ENCODE data around the gene NUP210L.
A peak's percentile ranks its signal among the peaks of the same experiment; 100 is the strongest.
"Not testable (repeated sequence)": the region's sequence is repeated elsewhere in the genome, so short reads cannot be mapped to it uniquely, and the experiment has no call there.

The NUP210L gene

GRCh38 chr1:154142358-154142757 lies 12.5 kb downstream of the NUP210L start:
- POLR2A ChIA-PET = interaction anchor here (0.6 kb wide), 1 partner anchor 152 kb away, joined by 4 read pairs; no protein-coding TSS in a partner anchor
- Histone ChIP-seq H3K36me3 (ENCODE audit: control insufficient read depth in 4 of 4, insufficient read depth in 4 of 4, low read length in 3 of 4) (no peaks in the 10 kb centered on the region), H3K27me3 (replicated peaks in 2 of 5; ENCODE audit: control insufficient read depth in 4 of 5, insufficient read depth in 5 of 5, low read length in 4 of 5) (no peaks in the 10 kb centered on the region), H3K9me3 (ENCODE audit: control extremely low read depth in 1 of 5, control insufficient read depth in 4 of 5, insufficient read depth in 2 of 5, low read depth in 1 of 5, low read length in 4 of 5) (no peaks in the 10 kb centered on the region), H3K4me1 (ENCODE audit: control extremely low read depth in 1 of 4, control insufficient read depth in 4 of 4, insufficient read depth in 4 of 4, low read length in 3 of 4) (no peaks in the 10 kb centered on the region), H3K27ac (ENCODE audit: insufficient read depth in 1 of 2, low read depth in 1 of 2, low read length in 2 of 2, poor library complexity in 1 of 2, severe bottlenecking in 2 of 2) (no peak overlapping the region), H3K4me3 (ENCODE audit: control insufficient read depth in 1 of 7, extremely low read depth in 1 of 7, insufficient read depth in 4 of 7, low read depth in 2 of 7, low read length in 6 of 7) (no peak overlapping the region)
- WGBS (ENCODE audit: insufficient coverage) = 98% methylated on average over 5 of the region's 6 CpGs
- DNase-seq = no peak
- CTCF ChIA-PET = interaction anchor here (1.5 kb wide), 1 partner anchor 12 kb away, joined by 4 read pairs; the partner anchor contains the start of gene NUP210L

DNA sequence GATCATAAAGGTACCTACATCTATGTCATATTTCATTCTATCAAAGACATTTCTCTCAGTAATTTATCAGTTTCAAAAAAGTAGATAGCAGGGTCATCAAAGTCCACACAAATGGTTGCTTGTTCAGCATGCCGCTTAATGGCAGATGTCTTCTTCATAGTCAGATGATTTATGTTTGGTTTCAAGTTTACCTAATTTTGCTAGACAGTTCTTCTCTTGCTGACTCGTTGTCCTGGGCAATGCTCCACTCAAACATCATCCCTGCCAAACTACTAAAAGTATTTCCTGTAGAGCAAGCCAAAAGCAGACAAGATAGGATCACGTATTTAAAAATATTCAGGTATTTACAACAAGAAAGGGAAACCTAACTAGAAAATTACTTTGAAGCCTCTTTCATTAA lies 13.6 kb downstream of the NUP210L start:
- Histone ChIP-seq H3K36me3 (ENCODE audit: control insufficient read depth in 4 of 4, insufficient read depth in 4 of 4, low read length in 3 of 4) (no peaks in the 10 kb centered on the region), H3K27me3 (replicated peaks in 2 of 5; ENCODE audit: control insufficient read depth in 4 of 5, insufficient read depth in 5 of 5, low read length in 4 of 5) (no peaks in the 10 kb centered on the region), H3K4me1 (ENCODE audit: control extremely low read depth in 1 of 4, control insufficient read depth in 4 of 4, insufficient read depth in 4 of 4, low read length in 3 of 4) (no peaks in the 10 kb centered on the region), H3K4me3 (ENCODE audit: control insufficient read depth in 1 of 7, extremely low read depth in 1 of 7, insufficient read depth in 4 of 7, low read depth in 2 of 7, low read length in 6 of 7) (no peak overlapping the region), H3K9me3 (ENCODE audit: control extremely low read depth in 1 of 5, control insufficient read depth in 4 of 5, insufficient read depth in 2 of 5, low read depth in 1 of 5, low read length in 4 of 5) (no peaks in the 10 kb centered on the region), H3K27ac (ENCODE audit: insufficient read depth in 1 of 2, low read depth in 1 of 2, low read length in 2 of 2, poor library complexity in 1 of 2, severe bottlenecking in 2 of 2) (no peak overlapping the region)
- no CpG with 5 or more reads among the region's 3 CpGs for WGBS (ENCODE audit: insufficient coverage)
- DNase-seq = no peak
- POLR2A ChIA-PET = interaction anchor here (0.7 kb wide), 1 partner anchor 151 kb away, joined by 3 read pairs; the partner anchor contains the start of gene RPS27
- CTCF ChIA-PET = no interaction called here

DNA sequence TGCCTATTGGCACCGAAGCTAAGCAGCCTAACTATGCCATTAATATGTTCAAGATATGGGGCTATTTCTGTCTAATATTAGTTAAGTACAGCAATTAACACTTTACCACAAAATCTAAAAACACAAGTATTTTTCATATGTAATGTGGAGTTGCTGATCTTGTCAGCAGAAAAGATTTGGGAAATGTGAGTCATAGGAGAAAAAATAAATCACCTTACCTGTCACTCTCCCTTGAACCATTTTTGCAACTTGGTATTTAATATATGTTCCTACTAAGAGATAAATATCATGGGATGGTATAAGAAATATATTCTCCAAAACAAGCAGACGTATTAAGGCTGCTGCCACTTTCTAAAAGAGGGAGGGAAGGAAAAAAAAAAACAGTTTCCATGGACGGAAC lies 17.0 kb downstream of the NUP210L start:
- Histone ChIP-seq H3K27me3 (replicated peaks in 2 of 5; ENCODE audit: control insufficient read depth in 4 of 5, insufficient read depth in 5 of 5, low read length in 4 of 5) (no peaks in the 10 kb centered on the region), H3K36me3 (ENCODE audit: control insufficient read depth in 4 of 4, insufficient read depth in 4 of 4, low read length in 3 of 4) (no peaks in the 10 kb centered on the region), H3K4me3 (ENCODE audit: control insufficient read depth in 1 of 7, extremely low read depth in 1 of 7, insufficient read depth in 4 of 7, low read depth in 2 of 7, low read length in 6 of 7) (no peak overlapping the region), H3K4me1 (ENCODE audit: control extremely low read depth in 1 of 4, control insufficient read depth in 4 of 4, insufficient read depth in 4 of 4, low read length in 3 of 4) (no peaks in the 10 kb centered on the region), H3K27ac (ENCODE audit: insufficient read depth in 1 of 2, low read depth in 1 of 2, low read length in 2 of 2, poor library complexity in 1 of 2, severe bottlenecking in 2 of 2) (no peak overlapping the region), H3K9me3 (ENCODE audit: control extremely low read depth in 1 of 5, control insufficient read depth in 4 of 5, insufficient read depth in 2 of 5, low read depth in 1 of 5, low read length in 4 of 5) (no peaks in the 10 kb centered on the region)
- peak in 2 of 3 donors; percentile 51 to 52 for DNase-seq
- ChIA-PET POLR2A (interaction anchor here (0.6 kb wide), 1 partner anchor 56 kb away, joined by 4 read pairs; no protein-coding TSS in a partner anchor), CTCF (interaction anchor here (2.0 kb wide), 1 partner anchor 8 kb away, joined by 10 read pairs; no protein-coding TSS in a partner anchor)
- WGBS (ENCODE audit: insufficient coverage) = no CpG with 5 or more reads among the region's 3 CpGs

GRCh38 chr1:154133256-154133655 lies 21.6 kb downstream of the NUP210L start:
- Histone ChIP-seq H3K27me3 (replicated peaks in 2 of 5; ENCODE audit: control insufficient read depth in 4 of 5, insufficient read depth in 5 of 5, low read length in 4 of 5) (no peaks in the 10 kb centered on the region), H3K4me3 (ENCODE audit: control insufficient read depth in 1 of 7, extremely low read depth in 1 of 7, insufficient read depth in 4 of 7, low read depth in 2 of 7, low read length in 6 of 7) (no peak overlapping the region), H3K27ac (ENCODE audit: insufficient read depth in 1 of 2, low read depth in 1 of 2, low read length in 2 of 2, poor library complexity in 1 of 2, severe bottlenecking in 2 of 2) (no peak overlapping the region), H3K36me3 (ENCODE audit: control insufficient read depth in 4 of 4, insufficient read depth in 4 of 4, low read length in 3 of 4) (no peaks in the 10 kb centered on the region), H3K4me1 (ENCODE audit: control extremely low read depth in 1 of 4, control insufficient read depth in 4 of 4, insufficient read depth in 4 of 4, low read length in 3 of 4) (peaks cover 0 to 3% (median 0%) of the 10 kb centered on the region in 4 experiments), H3K9me3 (ENCODE audit: control extremely low read depth in 1 of 5, control insufficient read depth in 4 of 5, insufficient read depth in 2 of 5, low read depth in 1 of 5, low read length in 4 of 5) (no peaks in the 10 kb centered on the region)
- ChIA-PET CTCF (no interaction called here), POLR2A (no interaction called here)
- WGBS (ENCODE audit: insufficient coverage) = 100% methylated on average over 1 of the region's 2 CpGs
- no peak for DNase-seq

DNA sequence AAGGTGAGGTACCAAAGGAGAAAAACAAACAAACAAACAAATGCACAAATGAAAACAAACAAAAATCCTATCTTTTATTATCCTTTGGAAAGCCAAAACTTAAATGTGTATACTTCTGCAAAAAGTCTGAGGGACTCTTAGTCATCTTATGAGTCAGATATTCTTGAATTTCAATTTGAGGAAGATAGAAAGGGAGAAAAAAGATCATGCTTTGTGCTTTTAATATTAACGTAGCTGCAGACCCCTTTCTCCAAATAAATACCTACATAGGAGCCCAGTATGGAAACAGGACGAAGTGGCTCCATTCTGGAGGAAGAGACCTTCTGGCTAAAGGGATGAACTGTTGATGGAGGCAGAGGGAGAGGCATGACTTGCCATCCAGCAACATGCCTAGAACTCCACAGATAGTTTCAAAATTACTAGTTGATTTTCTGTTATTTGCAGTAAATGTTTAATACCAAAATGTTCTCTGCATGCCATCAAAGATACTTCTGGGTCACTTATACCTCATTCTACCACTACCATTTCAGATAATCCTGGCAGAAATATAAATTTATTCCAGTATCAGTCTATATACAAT lies 25.4 kb downstream of the NUP210L start:
- no CpG with 5 or more reads among the region's 2 CpGs for WGBS (ENCODE audit: insufficient coverage)
- Histone ChIP-seq H3K27ac (ENCODE audit: insufficient read depth in 1 of 2, low read depth in 1 of 2, low read length in 2 of 2, poor library complexity in 1 of 2, severe bottlenecking in 2 of 2) (no peak overlapping the region), H3K27me3 (replicated peaks in 2 of 5; ENCODE audit: control insufficient read depth in 4 of 5, insufficient read depth in 5 of 5, low read length in 4 of 5) (no peaks in the 10 kb centered on the region), H3K36me3 (ENCODE audit: control insufficient read depth in 4 of 4, insufficient read depth in 4 of 4, low read length in 3 of 4) (no peaks in the 10 kb centered on the region), H3K4me3 (ENCODE audit: control insufficient read depth in 1 of 7, extremely low read depth in 1 of 7, insufficient read depth in 4 of 7, low read depth in 2 of 7, low read length in 6 of 7) (no peak overlapping the region), H3K9me3 (ENCODE audit: control extremely low read depth in 1 of 5, control insufficient read depth in 4 of 5, insufficient read depth in 2 of 5, low read depth in 1 of 5, low read length in 4 of 5) (no peaks in the 10 kb centered on the region), H3K4me1 (ENCODE audit: control extremely low read depth in 1 of 4, control insufficient read depth in 4 of 4, insufficient read depth in 4 of 4, low read length in 3 of 4) (peaks cover 0 to 3% (median 0%) of the 10 kb centered on the region in 4 experiments)
- peak in 2 of 3 donors; percentile 30 to 53 for DNase-seq
- POLR2A ChIA-PET = no interaction called here
- CTCF ChIA-PET = interaction anchor here (0.6 to 1.3 kb wide), 2 partner anchors 15 to 799 kb away, joined by 3 read pairs; no protein-coding TSS in a partner anchor

DNA sequence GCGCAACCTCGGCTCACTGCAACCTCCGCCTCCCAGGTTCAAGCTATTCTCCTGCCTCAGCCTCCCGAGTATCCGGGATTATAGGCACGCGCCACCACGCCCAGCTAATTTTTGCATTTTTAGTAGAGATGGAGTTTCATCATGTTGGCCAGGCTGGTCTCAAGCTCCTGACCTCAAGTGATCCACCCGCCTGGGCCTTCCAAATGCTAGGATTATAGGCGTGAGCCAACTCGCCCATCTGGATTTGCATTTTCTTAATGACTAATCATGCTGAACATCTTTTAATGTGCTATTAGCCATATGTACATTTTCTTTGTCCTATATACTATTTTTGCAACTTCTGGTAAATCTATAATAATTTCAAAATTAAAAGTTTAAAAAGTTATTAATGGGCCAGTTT lies 31.7 kb downstream of the NUP210L start:
- POLR2A ChIA-PET; CTCF ChIA-PET; H3K4me1 ChIP-seq (ENCODE audit: control extremely low read depth in 1 of 4, control insufficient read depth in 4 of 4, insufficient read depth in 4 of 4, low read length in 3 of 4); H3K4me3 ChIP-seq (ENCODE audit: control insufficient read depth in 1 of 7, extremely low read depth in 1 of 7, insufficient read depth in 4 of 7, low read depth in 2 of 7, low read length in 6 of 7); H3K27ac ChIP-seq (ENCODE audit: insufficient read depth in 1 of 2, low read depth in 1 of 2, low read length in 2 of 2, poor library complexity in 1 of 2, severe bottlenecking in 2 of 2); H3K27me3 ChIP-seq (replicated peaks in 2 of 5; ENCODE audit: control insufficient read depth in 4 of 5, insufficient read depth in 5 of 5, low read length in 4 of 5); DNase-seq; H3K36me3 ChIP-seq (ENCODE audit: control insufficient read depth in 4 of 4, insufficient read depth in 4 of 4, low read length in 3 of 4); H3K9me3 ChIP-seq (ENCODE audit: control extremely low read depth in 1 of 5, control insufficient read depth in 4 of 5, insufficient read depth in 2 of 5, low read depth in 1 of 5, low read length in 4 of 5): not testable (repeated sequence)
- WGBS (ENCODE audit: insufficient coverage) = 100% methylated on average over 3 of the region's 11 CpGs

GRCh38 chr1:154117642-154118041 lies 37.2 kb downstream of the NUP210L start:
- WGBS (ENCODE audit: insufficient coverage) = no CpG with 5 or more reads among the region's 5 CpGs
- H3K36me3 ChIP-seq (ENCODE audit: control insufficient read depth in 4 of 4, insufficient read depth in 4 of 4, low read length in 3 of 4) = no peaks in the 10 kb centered on the region
- POLR2A ChIA-PET = no interaction called here

More at GRCh38 chr1:154117642-154118041, 37.2 kb downstream of the NUP210L start:
- no peak overlapping the region for H3K27ac ChIP-seq (ENCODE audit: insufficient read depth in 1 of 2, low read depth in 1 of 2, low read length in 2 of 2, poor library complexity in 1 of 2, severe bottlenecking in 2 of 2)
- H3K4me1 ChIP-seq (ENCODE audit: control extremely low read depth in 1 of 4, control insufficient read depth in 4 of 4, insufficient read depth in 4 of 4, low read length in 3 of 4) = peaks cover 0 to 6% (median 0%) of the 10 kb centered on the region in 4 experiments
- no peaks in the 10 kb centered on the region for H3K27me3 ChIP-seq (replicated peaks in 2 of 5; ENCODE audit: control insufficient read depth in 4 of 5, insufficient read depth in 5 of 5, low read length in 4 of 5)
- no peaks in the 10 kb centered on the region for H3K9me3 ChIP-seq (ENCODE audit: control extremely low read depth in 1 of 5, control insufficient read depth in 4 of 5, insufficient read depth in 2 of 5, low read depth in 1 of 5, low read length in 4 of 5)
- no peak for DNase-seq
- H3K4me3 ChIP-seq (ENCODE audit: control insufficient read depth in 1 of 7, extremely low read depth in 1 of 7, insufficient read depth in 4 of 7, low read depth in 2 of 7, low read length in 6 of 7) = no peak overlapping the region
- CTCF ChIA-PET = no interaction called here

Data from common myeloid progenitor, CD34-positive (primary cell).